ENCODE results near the gene LHB.
A peak's percentile ranks its signal among the peaks of the same experiment; 100 is the strongest.

GRCh38 chr19:48993175-48994034 lies 23.5 kb downstream of the LHB start, which contains the start of the genes GYS1 and RUVBL2:
- TF ChIP-seq CTCF (IDR thresholded peaks at IDR 0.05; ENCODE audit: extremely low read depth in 1 of 2, insufficient read depth in 1 of 2, low read depth in 1 of 2, low read length in 2 of 2) (peak; percentile 98 to 100), POLR2A (IDR thresholded peaks at IDR 0.05; ENCODE audit: low read depth, low read length) (peak; percentile 88), EZH2 (IDR thresholded peaks at IDR 0.05; ENCODE audit: borderline replicate concordance, low read depth, low read length, severe bottlenecking) (no peak), POLR2AphosphoS5 (IDR thresholded peaks at IDR 0.05; ENCODE audit: insufficient read depth, low read depth, low read length) (peak; percentile 77), GATA2 (IDR thresholded peaks at IDR 0.05; ENCODE audit: insufficient read depth, insufficient read length, low read depth, low read length) (no peak), JUN (IDR thresholded peaks at IDR 0.05; ENCODE audit: borderline replicate concordance, insufficient read depth, insufficient read length, low read depth) (no peak), MYC (IDR thresholded peaks at IDR 0.05; ENCODE audit: low read depth, low read length) (peak; percentile 72)
